HL-60 (cell line): ENCODE results near the gene ADISSP.

Source experiments
- DNase-seq, 2 experiments: peaks; one replicate each; pipeline ENCODE4 v3.0.0-alpha.2; 2010 to 2020; ENCODE audit warnings: low read depth in 1 of 2, low spot score in 1 of 2
- H3K27ac ChIP-seq: fragments of 250-450 bp; sonication (Bioruptor Pico); replicated peaks from 2 replicates; pipeline ENCODE4 v1.5.1; 2020; ENCODE audit warnings: mild to moderate bottlenecking, moderate library complexity
- H3K27me3 ChIP-seq: fragments of 250-450 bp; sonication (Bioruptor Pico); 2 replicates; pipeline ENCODE4 v1.5.1; 2021; ENCODE audit warnings: mild to moderate bottlenecking, moderate library complexity; ENCODE audit not compliant: insufficient read depth, poor library complexity, severe bottlenecking
- H3K4me3 ChIP-seq: replicated peaks from 2 replicates; pipeline ENCODE4 v1.5.1; 2011; ENCODE audit warnings: mild to moderate bottlenecking, control low read depth, low read length; ENCODE audit not compliant: insufficient read depth
- CTCF ChIP-seq: IDR thresholded peaks from one replicate; pipeline ENCODE4 v1.5.1; 2011; ENCODE audit warnings: low read length, control low read depth, inconsistent platforms; ENCODE audit not compliant: insufficient read depth
- GABPA ChIP-seq: IDR thresholded peaks from 2 replicates; pipeline ENCODE4 v1.6.1; 2012; ENCODE audit warnings: low read depth
- POLR2AphosphoS5 ChIP-seq: IDR thresholded peaks from 2 replicates; pipeline ENCODE4 v1.6.1; 2012; ENCODE audit warnings: low read depth
- REST ChIP-seq: IDR thresholded peaks from 2 replicates; pipeline ENCODE4 v1.6.1; 2012; ENCODE audit warnings: low read depth; ENCODE audit not compliant: insufficient replicate concordance
- SPI1 ChIP-seq: IDR thresholded peaks from 2 replicates; pipeline ENCODE4 v1.6.1; 2012; ENCODE audit warnings: low read depth, mild to moderate bottlenecking, borderline replicate concordance

Gene ADISSP

GRCh38 chr20:3720626-3721025 lies 46.9 kb downstream of the ADISSP start:
- H3K27me3 ChIP-seq, result no peaks in the 10 kb centered on the region
- H3K27ac ChIP-seq, result no peak overlapping the region
- TF ChIP-seq POLR2AphosphoS5 (no peak), GABPA (no peak), REST (no peak), CTCF (no peak), SPI1 (no peak)
- no peak overlapping the region for H3K4me3 ChIP-seq
- no peak for DNase-seq

GRCh38 chr20:3720068-3720467 lies 47.5 kb downstream of the ADISSP start:
- H3K27me3 ChIP-seq, result no peaks in the 10 kb centered on the region
- TF ChIP-seq SPI1, result no peak
- TF ChIP-seq POLR2AphosphoS5, result no peak
- TF ChIP-seq REST, result no peak
- TF ChIP-seq GABPA, result no peak
- no peak for TF ChIP-seq CTCF
- no peak overlapping the region for H3K27ac ChIP-seq
- H3K4me3 ChIP-seq, result no peak overlapping the region
- no peak for DNase-seq

- Histone ChIP-seq H3K27ac (no peak overlapping the region), H3K27me3 (no peaks in the 10 kb centered on the region), H3K4me3 (no peak overlapping the region)
- TF ChIP-seq GABPA, result no peak
- no peak for TF ChIP-seq REST
- TF ChIP-seq SPI1, result no peak
- DNase-seq, result no peak
Observed at GRCh38 chr20:3719046-3719445, 48.5 kb downstream of the ADISSP start.
